Right kidney (tissue), 1 donor: ENCODE measurements around the gene STARD9.
"Not testable (repeated sequence)": the region's sequence is repeated elsewhere in the genome, so short reads cannot be mapped to it uniquely, and the experiment has no call there.

Experiments used
- DNase-seq: peaks from one replicate; pipeline ENCODE4 v3.0.0-alpha.2; 2016

The STARD9 gene

GRCh38 chr15:42730135-42730534 is 154.7 kb downstream of the STARD9 start:
- no peak for DNase-seq

GRCh38 chr15:42730536-42730935 is 155.1 kb downstream of the STARD9 start:
- DNase-seq, result no peak

GRCh38 chr15:42731461-42731860 is 156.1 kb downstream of the STARD9 start:
- DNase-seq, result no peak

GRCh38 chr15:42732095-42732827 is 156.9 kb downstream of the STARD9 start:
- no peak for DNase-seq

GRCh38 chr15:42733027-42733426 is 157.6 kb downstream of the STARD9 start:
- DNase-seq, result no peak

GRCh38 chr15:42734076-42734672 is 158.8 kb downstream of the STARD9 start:
- no peak for DNase-seq

GRCh38 chr15:42735382-42736165 is 160.2 kb downstream of the STARD9 start:
- DNase-seq, result no peak

GRCh38 chr15:42736178-42736792 is 160.9 kb downstream of the STARD9 start:
- DNase-seq, result no peak

GRCh38 chr15:42736793-42737528 is 161.6 kb downstream of the STARD9 start, which contains the start of gene CDAN1:
Gene CDAN1, minus strand, starts transcription at chr15:42737128. Its CDS starts 26 bp downstream, at chr15:42737102.
- peak; percentile 93 for DNase-seq

- DNase-seq, result no peak
Measured at GRCh38 chr15:42737529-42738328, 162.3 kb downstream of the STARD9 start.

- DNase-seq, result no peak
Measured at GRCh38 chr15:42741710-42742109, 166.3 kb downstream of the STARD9 start.

- no peak for DNase-seq
Measured at GRCh38 chr15:42742149-42742548, 166.7 kb downstream of the STARD9 start.

GRCh38 chr15:42744195-42744594 is 168.8 kb downstream of the STARD9 start:
- DNase-seq, result no peak

- no peak for DNase-seq
Measured at GRCh38 chr15:42749266-42749665, 173.9 kb downstream of the STARD9 start.

GRCh38 chr15:42750306-42750705 is 174.9 kb downstream of the STARD9 start:
- DNase-seq, result no peak

- DNase-seq, result no peak
Measured at GRCh38 chr15:42759093-42759492, 183.7 kb downstream of the STARD9 start.

GRCh38 chr15:42760759-42761158 is 185.4 kb downstream of the STARD9 start:
- DNase-seq, result no peak

- not testable (repeated sequence) for DNase-seq
Measured at GRCh38 chr15:42761813-42762212, 186.4 kb downstream of the STARD9 start.

GRCh38 chr15:42764154-42764731 is 188.8 kb downstream of the STARD9 start:
- DNase-seq, result not testable (repeated sequence)

- DNase-seq, result not testable (repeated sequence)
Measured at GRCh38 chr15:42766109-42766508, 190.7 kb downstream of the STARD9 start.
